Measurements from ENCODE around the gene TNPO3.
A peak's percentile ranks its signal among the peaks of the same experiment; 100 is the strongest.
"Not testable (repeated sequence)": the region's sequence is repeated elsewhere in the genome, so short reads cannot be mapped to it uniquely, and the experiment has no call there.

TNPO3 gene

GRCh38 chr7:129069021-129069420, 14.1 kb upstream of the TNPO3 start:
- DNase-seq (ENCODE audit: low spot score), result no peak

DNA sequence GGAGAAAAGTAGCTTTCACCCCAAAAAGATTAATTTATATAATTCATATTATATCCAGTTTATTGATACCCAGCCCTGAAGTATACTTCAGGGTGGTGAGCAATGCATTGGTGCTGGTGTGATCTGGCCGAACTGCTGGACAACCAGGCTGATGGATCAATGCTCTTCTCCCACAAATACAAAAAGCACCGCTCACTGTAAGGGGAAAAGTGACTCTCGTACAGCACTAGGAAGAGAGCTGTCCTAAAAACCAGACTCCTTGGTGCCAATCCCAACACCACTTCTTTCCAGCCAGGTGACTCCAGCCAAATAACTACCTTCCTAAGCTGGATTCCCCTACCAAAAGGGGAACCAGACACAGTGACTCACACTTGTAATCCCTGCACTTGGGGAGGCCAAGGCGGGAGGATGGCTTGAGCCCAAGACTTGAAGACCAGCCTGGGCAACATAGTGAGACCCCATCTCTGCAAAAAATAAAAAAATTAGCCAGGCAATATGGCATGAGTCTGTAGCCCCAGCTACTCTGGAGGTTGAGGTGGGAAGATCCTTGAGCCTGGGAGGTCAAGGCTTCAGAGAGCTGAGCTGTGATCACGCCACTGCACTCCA, 13.1 kb upstream of the TNPO3 start:
- no peak for DNase-seq (ENCODE audit: low spot score)

DNA sequence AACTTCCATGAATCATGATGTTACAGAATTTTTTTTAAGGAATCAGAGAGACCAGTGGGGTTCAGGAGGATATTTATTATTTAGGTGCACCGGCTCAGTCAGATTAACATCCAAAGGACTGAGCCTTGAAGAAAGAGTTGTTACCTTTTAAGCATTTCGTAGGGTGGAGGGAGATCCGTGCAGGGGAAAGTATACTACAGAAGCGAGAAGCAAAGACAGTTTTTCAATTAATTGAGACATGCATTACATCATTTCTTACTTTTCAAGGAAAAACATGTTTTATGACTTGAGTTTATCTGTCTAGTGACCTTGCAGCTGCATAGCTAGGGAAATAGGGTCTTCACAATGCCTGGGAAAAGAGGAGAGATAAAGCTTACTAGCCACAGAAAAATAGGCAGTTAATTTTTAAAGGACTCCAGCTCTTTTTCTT, 12.2 kb upstream of the TNPO3 start:
- not testable (repeated sequence) for DNase-seq (ENCODE audit: low spot score)

DNA sequence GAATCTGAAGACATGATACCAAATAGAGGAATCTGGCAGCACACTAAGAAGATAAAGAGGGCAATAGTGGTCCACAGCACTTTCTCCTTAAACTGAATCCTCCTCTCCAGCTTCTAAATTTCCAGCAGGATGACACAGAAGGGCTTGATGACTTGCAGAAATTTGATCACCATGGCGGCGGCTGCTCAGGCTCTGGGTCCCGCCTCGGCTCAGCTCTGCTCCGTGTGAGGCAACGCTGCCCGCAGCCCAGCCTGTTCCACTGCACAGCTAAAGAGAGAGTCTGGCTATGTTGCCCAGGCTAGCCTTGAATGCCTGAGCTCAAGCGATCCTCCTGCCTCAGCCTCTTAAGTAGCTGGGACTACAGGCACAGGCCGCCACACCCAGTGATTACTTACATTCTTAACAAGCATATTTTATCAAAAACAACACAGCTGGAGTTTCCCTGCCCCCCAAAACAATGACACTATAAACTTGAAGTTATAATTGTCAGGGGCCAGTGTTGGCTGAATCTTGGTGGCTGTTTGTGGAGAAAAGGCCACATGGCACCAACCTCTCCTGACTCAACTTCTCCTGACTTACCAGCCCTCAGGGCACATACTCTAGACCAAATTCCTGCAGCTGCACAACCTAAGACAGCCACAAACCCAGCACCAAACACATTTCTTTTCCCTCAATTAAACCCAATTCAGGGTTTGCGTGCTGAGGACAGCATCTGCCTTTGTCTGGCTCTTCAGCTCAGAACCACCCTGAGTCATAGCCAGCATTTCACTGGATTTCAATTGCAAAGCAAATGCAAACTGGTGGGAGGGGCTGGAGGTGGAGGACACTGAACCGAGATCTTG, 11.6 kb upstream of the TNPO3 start:
- DNase-seq (ENCODE audit: low spot score), result no peak

DNA sequence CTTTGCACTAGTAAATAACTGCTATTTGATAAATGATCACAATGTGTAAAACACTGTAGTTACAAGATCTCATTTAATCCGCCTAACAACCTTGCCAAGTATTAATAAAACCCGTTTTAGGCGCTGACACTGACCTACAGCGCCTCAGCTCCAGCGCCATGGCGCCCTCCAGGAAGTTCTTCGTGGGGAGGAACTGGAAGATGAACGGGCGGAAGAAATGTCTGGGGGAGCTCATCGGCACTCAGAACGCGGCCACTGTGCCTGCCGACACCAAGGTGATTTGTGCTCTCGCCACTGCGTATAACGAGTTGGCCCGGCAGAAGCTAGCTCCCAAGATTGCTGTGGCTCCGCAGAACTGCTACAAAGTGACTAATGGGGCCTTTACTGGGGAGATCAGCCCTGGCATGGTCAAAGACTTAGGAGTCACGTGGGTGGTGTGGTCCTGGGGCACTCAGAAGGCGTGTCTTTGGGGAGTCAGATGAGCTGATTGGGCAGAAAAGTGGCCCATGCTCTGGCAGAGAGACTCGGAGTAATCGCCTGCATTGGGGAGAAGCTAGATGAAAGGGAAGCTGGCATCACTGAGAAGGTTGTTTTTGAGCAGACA, 1.1 kb upstream of the TNPO3 start:
- DNase-seq (ENCODE audit: low spot score), result no peak

DNA sequence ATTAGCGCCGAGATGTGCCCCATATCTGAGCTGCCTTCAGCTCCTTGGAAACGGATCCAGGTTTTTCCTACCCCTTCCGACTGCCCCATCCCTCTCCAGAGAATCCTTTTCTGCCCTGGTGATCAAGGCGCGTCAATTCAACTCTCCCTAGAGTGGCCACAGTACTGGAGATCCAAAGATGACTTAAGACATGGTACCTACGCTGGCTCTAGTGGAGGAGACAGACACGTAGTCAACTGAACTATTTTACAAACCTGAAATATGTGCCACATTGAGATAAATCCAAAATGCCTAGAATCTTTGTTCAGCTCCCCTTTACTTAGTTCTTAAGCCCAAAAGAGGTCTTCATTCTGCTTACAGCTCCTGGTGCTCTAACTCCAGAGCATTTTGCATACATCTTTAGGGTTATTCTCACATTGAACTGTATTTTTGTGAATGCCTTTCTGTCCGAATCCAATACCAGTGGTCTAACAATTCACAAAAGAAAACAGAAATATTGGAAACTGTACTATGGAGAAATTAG, 444 bp upstream of the TNPO3 start:
- no peak for DNase-seq (ENCODE audit: low spot score)

DNA sequence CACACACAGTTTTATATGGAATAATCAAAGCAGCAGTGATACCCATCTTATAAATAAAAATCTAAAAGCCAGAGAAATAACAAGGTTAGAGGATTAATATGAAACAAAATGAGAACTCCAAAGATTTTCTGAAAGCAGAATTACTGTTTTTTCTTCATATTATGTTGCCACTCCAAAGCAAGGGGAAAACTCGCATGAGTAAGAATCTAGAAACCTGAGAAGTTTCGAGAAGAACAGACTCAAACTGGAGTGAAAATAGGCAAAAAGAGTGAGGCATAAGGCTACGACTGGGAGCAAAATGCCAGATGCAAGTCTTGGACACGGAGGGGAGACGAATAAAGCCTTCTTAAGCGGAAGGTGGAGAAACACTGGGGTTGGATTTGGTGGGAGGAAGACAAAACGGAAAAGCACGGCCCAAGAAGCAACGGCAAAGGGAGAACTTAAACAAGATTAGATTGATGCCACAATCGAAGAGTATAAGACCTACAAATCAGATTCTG, 923 bp downstream of the TNPO3 start:
- DNase-seq (ENCODE audit: low spot score), result peak; percentile 42

GRCh38 chr7:129052441-129052840, 2.5 kb downstream of the TNPO3 start:
- DNase-seq (ENCODE audit: low spot score), result no peak

- DNase-seq (ENCODE audit: low spot score), result not testable (repeated sequence)
Measured at GRCh38 chr7:129051459-129051858, 3.5 kb downstream of the TNPO3 start.

GRCh38 chr7:129047761-129048160, 7.2 kb downstream of the TNPO3 start:
- DNase-seq (ENCODE audit: low spot score), result no peak

- DNase-seq (ENCODE audit: low spot score), result no peak
Measured at GRCh38 chr7:129045682-129046081, 9.2 kb downstream of the TNPO3 start.

GRCh38 chr7:129043012-129043411, 11.9 kb downstream of the TNPO3 start:
- no peak for DNase-seq (ENCODE audit: low spot score)

DNA sequence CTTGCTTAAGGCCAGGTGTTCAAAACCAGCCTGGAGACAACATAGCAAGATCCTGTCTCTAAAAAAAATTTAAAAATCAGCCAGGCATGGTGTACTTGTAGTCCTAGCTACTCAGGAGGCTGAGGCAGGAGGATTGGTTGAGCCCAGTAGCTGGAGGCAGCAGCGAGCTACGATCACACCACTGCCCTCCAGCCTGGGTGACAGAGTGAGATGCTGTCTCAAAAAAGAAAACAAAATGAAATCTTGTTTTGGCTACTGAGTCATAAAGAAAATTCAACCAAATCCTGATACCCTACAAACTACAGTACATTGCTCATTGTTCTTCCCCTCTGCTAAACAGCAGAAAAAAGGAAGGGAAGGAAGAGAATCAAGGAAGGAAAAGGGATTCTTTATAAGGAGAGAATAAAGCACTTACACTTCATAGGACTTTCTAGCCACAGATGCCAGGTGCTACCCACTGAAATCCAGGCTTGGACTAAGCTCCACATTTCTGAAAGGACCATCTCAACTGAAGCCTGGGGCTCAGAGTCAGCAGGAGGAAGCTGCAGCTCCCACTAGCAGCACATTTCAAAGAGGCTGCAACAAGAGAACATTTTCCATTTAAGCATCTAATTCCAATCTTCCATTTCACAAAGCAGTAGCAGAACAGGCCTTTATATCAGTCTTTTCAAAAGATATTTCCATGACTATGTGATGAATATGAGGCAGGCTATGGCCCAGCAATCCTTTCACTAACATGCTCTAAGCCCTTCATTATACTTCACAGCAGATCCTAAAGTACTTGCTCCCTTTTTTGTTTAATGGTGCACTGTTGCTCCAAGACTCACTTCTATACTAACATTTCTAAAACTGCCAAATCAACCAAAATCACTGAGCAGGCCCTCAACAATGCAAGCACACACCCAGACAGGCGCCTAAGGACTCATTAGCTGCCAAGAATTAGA, 13.5 kb downstream of the TNPO3 start:
- no peak for DNase-seq (ENCODE audit: low spot score)

DNA sequence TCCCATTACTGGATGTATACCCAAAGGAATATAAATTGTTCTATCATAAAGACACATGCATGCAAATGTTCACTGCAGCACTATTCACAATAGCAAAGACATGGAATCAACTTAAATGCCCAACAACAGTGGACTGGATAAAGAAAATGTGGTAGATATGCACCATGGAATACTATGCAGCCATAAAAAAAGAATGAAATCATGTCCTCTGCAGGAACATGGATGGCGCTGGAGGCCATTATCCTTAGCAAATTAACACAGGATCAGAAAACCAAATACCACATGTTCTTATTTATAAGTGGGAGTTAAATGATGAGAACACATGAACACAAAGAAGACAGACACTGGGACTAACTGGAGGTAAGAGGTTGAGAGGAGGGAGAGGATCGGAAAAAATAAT, 16.4 kb downstream of the TNPO3 start:
- DNase-seq (ENCODE audit: low spot score), result not testable (repeated sequence)

GRCh38 chr7:129037585-129037984, 17.3 kb downstream of the TNPO3 start:
- DNase-seq (ENCODE audit: low spot score), result no peak

DNA sequence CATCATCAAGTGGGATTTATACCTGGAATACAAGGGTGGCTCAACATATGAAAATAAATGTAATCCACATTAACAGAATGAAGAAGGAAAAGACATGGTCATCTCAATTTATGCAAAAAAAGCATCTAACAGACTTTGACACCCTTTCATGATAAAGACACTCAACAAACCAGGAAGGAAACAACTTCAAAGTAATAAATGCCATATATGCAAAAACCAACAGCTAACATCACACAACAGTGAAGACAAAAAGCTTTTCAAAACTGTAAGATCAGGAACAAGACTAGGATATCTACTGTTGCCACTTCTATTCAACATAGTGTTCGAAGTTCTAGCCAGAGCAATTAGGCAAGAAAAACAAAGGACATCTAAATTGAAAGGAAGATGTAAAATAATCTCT, 22.9 kb downstream of the TNPO3 start:
- DNase-seq (ENCODE audit: low spot score), result no peak

DNA sequence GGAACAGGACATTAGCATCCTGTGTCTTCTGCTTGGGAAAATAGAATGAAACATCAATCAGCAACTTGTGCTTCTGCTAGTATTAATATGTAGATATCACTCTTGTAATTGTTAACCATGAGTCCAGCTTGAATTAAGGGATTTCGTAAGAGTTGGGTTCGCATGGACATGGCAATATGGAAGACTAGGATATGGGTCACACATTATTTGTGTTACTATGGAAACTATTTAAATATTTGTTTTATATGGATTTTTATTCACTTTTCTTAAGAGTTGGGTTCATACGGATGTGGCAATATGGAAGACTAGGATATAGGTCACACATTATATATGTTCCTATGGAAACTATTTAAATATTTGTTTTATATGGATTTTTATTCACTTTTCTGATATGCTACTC, 24.5 kb downstream of the TNPO3 start:
- no peak for DNase-seq (ENCODE audit: low spot score)

DNA sequence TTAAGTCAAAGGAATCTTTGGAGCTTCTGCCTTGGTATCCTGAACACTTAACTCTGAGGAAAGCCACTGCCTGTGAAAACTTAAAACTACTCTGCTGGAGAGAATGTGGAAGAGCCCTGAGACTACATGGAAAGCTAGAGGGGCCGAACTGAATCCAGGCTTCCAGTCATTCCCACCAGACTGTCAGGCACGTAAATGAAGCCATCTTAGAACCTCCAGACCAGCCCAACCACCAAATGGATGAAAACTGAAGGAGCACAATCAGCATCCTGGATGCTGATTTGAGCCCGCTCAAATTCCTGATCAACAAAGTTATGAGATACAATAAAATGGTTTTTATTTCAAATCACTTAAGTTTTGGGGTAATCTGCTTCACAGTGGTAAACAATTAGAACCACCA, 30.8 kb downstream of the TNPO3 start:
- DNase-seq (ENCODE audit: low spot score), result no peak

GRCh38 chr7:129021656-129022055, 33.3 kb downstream of the TNPO3 start:
- DNase-seq (ENCODE audit: low spot score), result no peak

DNA sequence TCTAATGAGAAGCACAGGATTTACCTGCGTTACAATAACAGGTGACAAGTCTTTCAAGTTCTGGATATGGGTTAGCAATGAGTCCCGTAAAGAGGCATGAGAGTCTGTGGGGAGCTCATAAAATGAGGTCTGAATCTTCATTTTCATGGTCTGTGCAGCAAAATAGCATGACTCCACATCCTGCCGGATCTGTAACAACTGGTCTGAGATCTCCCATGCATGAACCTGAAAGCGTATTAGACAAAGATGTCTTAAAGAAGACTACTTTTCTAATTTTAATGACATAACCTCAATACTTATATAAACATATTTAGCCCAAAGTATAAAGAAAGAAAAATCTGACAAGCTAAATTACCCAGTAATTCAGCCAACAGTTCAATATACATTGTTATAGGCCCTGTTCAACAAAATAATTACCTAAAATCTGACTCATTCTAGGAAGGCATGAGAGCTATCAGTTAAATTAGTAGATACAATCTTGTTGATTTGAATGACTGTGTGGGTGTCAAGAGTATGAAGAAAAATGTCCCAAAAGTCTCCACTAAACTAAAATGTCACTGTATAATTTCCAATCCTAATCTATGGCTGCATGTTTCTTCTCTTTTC, 36.9 kb downstream of the TNPO3 start:
- DNase-seq (ENCODE audit: low spot score), result no peak

GRCh38 chr7:129017264-129017663, 37.6 kb downstream of the TNPO3 start:
- DNase-seq (ENCODE audit: low spot score), result no peak

All from pons (tissue), 1 donor.